Muscle of back (tissue), 11 donors: ENCODE data around the gene DLGAP5. TPM values are rescaled to one million over a fixed set of nuclear protein-coding genes. Genes with fewer than 3 reads are reported as not detected.

ENCODE experiments used
- DNase-seq, 3 donors: peaks; one replicate each; pipeline versions ENCODE4 v3.0.0 to v3.0.0-alpha.2; 2013
- polyA plus RNA-seq, 10 donors: library from polyadenylated mRNA; unstranded; fragments of 120-200 nt; gene quantifications; one replicate each; pipeline ENCODE4 v1.2.1, GENCODE V29; 2013; ENCODE audit not compliant: insufficient read length in 10 of 10

The DLGAP5 gene
- polyA plus RNA-seq, 10 donors, result 9.5 to 23.0 (median 14.2) TPM

DNA sequence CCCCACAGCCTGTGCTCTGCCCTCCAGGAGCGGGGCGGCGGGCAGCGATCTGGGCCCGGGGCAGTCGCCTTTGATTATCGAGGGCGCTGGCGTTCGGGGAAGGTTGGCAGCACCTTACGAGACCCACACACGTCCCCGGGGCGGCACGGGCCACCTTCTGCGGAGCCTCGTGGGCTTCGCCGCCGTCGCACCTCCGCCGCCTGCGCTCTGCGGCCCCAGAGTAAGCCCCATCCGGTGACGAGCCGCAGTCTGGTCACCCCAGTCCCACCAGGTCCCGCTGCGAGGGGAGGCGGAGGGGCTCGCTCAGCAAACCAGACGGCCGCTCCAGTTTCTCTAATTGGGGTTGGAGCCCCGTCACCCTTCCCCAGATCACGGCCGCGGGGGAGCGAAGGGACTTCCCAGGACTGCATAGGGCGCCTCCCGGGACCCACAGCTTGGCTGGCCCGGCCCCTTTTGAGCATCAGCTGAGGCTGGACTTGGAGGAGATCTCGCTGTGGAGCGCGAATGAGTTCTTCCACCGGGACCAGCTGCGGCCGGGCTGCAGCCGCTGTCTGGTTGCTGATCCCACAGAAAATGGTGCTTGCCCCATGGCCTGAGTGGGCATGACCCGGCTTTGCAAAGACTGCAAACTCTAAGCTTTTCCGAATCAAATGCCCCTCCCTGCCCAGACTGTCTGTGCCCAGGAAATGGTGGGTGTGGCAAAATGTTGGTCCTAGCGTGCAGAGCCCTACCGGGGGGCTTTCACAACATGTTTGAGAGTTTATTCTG, 61.8 kb downstream of the DLGAP5 start:
- DNase-seq, result peak in 2 of 3 donors; percentile 60 to 87

DNA sequence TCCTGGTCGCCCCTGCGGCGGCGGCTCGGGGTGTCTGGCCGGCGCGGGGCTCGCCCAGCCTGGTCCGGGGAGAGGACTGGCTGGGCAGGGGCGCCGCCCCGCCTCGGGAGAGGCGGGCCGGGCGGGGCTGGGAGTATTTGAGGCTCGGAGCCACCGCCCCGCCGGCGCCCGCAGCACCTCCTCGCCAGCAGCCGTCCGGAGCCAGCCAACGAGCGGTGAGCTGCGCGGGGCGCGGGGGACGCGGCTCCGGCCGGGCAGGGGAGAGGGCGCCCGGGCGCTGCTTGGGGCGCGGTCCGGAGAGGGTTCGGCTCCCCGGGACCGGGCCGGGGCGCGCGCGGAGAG, 62.3 kb downstream of the DLGAP5 start, which contains the start of gene LGALS3:
LGALS3 (plus strand) TSS at position 167 of the 342 bp plus-strand sequence. CDS start 8,122 bp downstream, outside the sequence.
- peak in 1 of 3 donors; percentile 74 for DNase-seq

DNA sequence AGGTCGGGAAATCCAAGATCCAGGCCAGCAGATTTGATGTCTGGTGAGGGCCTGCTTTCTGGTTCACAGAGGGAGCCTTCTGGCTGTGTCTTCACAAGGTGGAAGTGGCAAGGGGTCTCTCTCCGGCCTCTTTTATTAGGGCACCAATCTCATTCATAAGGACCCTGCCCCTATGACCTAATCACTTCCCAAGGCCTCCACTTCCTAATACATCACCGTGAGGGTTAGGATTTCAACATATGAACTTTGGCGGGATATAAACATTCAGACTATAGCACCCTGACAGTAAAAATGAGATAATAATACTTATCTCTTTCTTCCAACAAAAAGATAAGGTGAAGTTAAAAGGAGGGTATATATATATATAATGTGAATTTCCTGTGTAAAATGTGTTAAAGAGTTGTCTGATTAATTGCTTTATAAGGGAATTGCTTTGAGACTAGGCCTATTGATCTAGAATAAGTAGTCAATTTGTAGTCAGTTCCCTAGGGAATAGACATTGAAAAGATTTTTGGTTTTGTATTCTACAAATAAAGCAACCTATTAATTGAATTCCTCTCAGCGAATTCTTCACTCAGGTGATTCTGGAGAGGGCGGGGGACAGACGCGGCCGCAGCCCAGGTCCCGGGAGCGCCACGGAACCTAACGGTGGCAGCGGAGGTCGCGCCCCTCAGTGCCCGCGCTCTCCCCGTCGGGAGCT, 62.8 kb downstream of the DLGAP5 start:
- no peak for DNase-seq

DNA sequence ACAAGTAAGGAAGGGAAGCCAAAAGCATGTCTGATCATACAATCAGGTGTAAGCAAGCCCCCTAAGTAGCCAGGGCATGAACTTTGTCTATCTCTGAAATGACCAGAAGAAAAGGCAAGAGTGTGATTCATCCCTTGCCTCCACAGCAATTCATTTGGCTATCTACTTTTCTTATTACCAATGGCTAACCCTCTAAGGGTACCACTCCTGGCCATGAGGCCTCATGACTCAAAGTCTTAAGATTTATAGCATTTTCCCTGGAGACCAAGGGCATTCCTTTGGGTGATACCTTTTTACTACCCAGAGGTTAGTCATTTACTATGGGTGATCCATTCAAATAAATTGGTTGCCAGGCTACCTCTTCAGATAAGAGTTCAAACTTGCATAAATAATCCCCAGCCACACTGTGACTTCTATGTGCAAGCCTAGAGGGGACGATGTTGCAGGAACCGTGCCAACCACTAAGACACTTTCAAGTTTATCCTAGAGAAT, 63.9 kb downstream of the DLGAP5 start:
- no peak for DNase-seq

DNA sequence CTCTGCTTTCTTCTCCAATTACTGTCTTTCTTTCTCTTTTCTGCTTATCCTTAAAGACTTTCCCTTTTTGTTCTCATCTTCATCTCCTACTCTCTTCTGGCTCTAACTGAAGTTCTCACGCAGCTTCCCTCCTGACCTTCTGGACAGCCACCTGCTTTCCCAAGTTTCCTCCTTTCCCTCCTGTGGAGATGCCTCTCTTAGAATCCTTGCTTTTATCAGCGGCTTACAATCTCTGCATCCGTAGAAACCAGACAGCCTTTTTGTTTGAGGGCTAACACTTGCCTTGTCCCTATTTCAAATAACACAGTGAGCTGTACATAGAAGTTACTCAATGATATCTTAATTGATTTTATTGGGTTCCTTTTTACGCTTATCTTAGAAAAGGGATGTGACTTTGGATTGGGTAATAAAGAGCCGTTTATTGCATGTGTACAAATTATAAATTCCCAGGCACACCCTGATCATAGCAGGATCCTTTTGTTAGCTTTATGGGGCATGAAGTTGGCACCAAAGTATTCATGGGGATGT, 64.4 kb downstream of the DLGAP5 start:
- no peak for DNase-seq

DNA sequence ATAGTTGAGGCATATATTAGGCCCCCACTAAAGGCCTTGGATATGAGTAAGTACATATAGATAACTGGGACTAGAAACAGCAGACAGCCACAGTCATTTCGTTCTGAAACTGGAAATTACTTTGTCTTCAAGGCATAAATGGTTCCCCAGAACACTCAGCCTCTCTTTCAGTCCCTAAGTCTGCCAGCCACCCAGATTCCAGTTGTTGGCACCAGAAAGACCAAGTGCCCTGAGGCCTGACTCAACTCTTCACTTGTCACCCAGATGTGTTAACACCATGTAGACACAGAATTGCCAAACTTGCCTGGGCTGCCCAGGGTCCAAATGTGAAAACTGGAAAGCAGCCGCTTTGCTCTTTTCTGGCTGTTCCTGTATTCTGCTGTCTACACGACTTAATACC, 65.4 kb downstream of the DLGAP5 start:
- DNase-seq, result no peak

DNA sequence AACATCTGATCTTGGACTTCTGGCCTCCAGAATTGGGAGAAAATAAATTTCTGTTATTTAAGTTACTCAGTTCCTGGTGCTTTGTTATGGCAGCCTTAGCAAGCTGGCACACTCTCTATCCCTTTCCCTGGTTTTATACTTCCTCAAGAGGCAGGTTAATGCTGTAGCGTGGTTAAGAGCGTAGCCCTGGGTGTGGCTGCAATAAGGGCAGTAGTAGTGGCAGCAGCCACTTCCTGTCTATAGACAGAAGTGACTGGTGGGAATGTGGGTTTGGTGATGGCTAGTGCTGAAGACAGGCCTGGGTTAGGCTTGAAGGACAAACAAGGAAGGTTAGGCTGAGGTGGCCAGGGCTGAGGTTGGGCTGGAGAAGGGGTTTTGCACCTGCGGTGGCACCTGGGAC, 66.0 kb downstream of the DLGAP5 start:
- no peak for DNase-seq

DNA sequence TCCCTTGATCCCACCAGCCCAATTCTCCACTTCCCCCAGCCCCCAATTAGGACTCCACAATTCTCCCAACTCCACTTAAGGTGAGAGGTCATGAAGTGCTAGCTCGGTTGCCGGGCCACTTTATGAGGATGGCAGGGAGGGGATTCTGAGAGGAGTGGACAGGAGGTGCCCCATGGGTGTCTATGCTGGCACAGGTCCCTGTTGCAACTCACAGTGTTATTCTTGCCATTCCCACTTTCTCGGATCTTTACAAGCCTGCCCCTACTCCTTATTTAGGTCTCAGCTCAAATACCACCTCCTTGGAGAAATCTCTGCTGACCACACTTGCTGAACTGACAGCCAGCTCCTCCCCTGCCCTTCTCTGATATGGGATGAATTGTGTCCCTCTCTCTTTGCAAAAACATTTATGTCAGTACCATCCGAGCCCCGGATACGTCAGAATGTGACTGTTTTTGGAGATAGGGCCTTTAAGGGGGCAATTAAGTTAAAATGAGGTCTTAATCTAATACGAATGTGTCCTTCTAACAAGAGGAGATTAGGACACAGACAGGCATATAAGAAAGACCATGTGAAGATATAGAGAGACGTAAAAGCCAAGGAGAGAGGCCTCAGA, 66.5 kb downstream of the DLGAP5 start:
- no peak for DNase-seq

DNA sequence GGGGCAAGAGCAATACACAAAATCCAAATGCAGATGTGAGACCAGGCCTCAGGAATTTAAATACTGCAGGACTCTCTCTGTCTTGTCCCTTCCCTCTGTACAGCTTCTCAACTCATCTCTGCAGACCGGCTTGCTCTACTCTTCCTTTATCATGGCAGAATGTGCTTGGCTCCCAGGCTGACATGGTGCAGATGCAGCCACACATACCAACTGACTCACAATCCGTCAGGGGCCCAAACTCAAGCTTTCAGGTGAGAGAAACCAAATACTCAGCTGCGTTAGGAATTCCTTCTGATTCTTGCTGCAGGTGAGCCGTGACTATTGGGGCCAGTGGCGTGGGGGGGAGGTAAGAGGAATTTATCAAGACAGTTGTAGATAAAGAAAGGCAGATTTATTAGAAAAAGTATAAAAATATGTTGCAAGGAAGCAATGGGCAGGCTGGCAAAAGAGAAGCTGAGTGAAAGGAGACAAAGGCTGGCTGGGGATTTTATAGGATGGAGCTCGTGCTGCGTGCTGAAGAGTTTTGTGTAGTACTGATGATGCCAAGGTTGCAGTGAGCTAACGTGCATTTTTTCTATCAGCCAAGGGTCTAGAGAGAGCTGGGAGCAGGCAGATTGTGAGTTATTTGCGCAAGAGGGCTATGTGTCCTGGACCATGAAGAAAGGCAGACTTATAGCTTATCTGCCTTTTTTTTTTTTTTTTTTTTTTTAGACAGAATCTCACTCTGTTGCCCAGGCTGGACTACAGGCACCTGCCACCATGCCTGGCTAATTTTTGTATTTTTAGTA, 67.3 kb downstream of the DLGAP5 start:
- no peak for DNase-seq

DNA sequence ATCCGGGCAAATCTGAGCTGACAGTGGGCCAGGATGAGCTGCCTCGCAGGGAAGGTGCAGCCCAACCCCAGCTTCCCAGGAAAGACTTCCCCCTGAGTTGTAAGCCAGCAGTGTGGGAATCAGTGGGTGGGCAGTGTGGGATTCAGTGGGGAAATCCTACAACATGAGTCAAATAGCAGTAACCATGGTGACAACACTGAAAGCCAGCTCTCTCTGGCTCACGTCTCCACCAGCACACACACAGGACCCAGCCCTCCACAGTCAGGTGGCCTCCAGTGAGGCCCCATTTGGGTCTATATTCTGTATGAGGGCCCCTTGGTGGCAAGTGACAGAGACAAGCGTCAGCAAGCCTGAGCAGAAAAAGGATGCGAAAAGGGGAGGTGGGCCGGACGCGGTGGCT, 68.3 kb downstream of the DLGAP5 start:
- peak; percentile 42 to 83 (median 78) for DNase-seq

DNA sequence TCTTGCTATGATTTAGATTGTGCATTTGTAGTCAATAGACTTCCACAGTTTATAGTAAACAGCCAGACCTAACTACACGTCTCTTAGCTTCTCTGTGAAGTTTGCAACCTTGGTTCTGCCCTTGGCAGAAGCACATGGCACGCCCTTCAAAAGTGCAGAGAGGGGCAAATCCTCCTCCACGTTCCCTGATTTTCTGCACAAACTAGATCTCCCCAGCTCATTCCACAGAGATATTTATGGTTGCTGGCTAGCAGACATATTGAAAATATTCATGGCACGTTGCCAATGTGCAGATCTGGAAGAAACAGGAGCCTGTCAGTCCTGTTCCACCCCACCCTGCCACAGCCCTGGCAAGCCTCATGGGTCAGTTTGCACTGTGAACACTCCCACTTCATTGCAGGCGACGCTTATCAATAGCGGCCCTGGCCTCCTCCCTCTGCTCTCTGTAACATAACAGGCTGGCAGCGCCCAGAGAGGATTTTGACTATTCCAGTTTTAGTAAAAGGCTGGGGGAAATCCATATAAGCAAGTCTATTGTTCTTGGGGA, 68.9 kb downstream of the DLGAP5 start:
- DNase-seq, result peak in 1 of 3 donors; percentile 81

DNA sequence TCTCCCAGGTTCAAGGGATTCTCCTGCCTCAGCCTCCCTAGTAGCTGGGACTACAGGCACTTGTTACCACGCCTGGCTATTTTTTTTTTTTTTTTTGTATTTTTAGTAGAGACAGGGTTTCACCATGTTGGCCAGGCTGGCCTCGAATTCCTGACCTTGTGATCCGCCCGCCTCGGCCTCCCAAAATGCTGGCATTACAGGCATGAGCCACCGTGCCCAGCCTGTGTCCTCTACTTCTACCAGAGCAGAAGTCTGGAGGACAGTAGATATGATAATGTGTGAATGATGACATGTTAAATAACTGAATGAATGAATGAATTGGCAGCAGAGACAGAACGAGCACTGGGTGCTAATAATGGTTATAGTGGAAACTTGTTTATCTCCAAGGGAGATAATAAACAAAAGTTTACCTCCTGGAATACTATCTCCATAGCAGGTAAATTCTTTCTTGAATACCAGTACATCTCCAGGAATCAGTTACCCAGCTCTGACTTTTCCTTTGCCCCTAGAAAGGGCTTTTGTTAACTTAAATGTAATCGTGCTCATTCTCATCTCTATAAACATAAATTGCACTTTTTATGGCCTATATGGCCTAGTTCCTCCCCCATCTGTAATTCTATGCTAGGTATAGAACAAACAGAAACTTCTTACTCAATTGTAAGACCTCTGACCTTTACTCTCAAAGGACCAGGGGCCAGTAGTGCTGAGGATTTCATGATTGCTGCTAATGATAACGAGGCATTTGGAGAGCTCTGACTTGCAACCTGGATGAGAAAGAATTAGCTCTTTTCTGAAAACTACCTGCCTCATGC, 69.6 kb downstream of the DLGAP5 start:
- no peak for DNase-seq

DNA sequence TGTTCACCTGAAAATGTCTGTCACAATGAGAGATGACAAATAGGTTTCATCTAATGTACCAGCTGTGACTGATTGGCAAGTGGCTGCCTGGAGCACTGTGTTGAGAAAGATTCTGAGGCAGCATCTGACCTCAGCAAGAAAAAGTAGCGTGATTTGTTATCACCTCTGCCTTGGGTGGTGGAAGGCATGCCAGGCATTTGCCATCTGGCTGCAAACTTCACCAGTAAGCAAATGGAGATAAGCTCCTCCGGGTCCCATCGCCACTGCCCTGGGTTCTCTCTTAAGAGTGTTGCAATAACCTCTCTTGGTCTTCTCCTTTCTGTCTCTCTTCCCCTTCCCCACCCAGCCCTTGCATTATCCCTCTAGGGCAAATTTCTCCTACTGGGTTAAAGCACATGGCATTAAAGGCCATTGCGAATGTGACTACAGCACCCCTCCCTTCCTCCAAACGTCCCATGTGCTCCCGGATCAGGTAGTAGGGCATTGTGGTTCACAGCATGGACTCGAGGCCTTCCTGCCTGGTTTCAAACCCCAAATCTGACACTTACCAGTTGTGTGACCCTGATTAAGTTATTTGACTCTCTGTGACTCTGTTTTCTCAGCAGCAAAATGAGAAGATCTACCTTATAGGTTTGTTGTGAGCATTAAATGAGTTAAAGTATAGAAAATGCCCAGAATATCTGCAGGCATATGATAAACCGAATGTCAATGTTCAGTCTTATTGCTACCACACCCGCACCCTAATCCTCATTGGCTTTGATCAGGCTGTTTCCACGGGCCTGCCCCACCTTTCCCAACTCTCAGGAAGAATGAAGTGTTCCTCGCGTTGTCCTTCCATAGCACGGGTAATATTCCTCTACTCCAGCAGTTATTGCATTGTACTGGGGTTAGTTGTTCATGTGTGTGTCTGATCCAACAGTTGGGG, 70.6 kb downstream of the DLGAP5 start:
- no peak for DNase-seq

DNA sequence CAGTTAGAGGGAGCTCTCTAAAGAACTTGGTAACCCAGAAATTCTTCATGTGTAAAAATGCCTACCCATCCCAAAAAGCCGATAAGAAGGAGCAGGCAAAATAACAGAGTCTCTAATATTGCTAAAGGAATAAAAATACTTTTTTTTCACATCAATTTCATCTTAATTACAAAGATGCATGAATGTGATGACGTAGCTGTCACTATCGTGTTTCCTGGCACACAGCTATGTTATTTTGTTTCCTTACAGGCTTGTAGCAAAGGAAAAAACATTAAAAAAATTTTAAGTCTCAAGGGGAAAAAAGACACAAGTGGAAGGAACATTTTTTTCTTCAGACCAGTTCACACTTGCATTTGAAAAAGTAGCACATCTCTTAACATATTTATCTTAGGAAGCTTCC, 72.6 kb downstream of the DLGAP5 start:
- DNase-seq, result no peak

DNA sequence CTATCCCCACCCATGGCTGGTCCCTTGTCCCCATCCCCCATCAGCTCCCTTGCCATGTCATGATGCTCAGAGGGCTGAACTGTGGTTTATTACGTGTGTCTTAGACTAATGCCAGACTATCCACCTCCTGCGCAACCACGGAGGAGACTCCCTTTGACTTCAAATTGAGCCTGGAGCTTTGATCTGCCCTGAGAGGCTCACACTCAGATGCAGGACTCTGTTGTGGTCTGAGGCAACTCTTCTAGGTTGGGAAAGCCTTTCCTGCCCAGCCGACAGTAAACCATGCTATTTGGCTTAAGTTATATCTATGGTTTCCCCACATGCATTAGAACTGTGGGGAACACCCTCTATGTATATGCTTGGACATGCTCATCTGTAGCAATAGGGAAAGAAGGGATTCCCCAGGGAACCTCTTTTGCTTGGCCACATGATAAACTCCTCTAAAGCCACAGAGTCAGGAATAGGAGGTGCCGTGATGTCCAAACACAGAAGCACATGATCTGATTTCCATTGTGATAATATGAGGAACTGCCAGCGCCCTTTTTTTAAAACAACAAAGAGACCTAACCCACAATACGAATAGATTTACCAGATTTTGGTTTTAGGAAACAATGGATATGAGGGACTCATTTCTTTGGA, 73.5 kb downstream of the DLGAP5 start:
- DNase-seq, result no peak

DNA sequence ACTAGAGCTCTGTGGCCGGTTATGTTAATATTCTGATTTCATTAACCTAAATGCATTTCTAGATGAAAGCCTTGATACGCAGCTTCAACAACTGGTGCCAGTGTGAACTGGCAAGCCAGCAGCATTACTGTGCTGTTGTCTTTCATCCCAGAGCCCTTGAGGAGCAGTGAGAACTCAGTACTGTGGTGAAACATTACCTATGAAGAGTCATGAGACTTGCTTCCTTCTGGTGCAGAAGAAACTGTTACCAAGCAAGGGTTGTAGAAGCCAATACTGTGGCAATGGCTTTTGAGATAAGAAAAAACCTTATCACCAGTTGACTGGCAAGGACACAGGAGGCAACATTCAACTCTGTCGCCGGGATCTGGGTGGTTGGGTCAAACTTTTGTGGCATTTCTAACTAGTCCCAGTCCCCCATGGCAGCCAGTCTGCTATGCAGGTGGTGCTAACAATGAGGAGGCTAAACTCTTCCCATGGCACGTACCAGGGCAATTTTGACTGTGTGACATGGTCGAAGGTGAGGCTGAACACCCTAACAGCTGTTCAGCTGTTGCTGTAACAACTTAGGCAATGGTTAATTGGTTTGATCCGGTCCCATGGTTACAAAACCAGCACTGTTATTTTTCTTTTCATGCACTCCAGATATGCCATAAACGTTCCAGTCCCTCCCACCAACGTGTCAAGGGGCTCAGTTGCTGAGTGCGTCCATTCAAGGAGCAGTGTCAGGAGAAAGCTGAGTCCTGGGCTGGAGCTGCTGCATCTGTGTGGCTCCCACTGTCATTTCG, 74.9 kb downstream of the DLGAP5 start:
- DNase-seq, result no peak

DNA sequence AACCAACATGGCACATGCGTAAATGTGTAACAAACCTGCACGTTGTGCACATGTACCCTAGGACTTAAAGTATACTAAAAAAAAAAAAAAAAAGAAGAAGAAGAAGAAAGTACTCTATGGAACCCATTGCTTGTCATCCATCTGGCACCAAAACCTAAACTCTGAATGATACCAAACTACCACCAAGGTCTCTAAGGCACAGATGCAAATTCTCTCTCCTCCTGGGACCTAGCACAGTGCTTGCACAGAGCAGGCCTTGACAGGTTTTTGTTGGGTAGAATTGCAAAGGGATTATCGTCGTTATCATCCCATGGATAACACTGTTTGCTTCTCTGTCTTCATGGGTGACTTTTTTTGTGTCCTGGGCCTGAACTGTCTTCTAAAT, 75.5 kb downstream of the DLGAP5 start:
- no peak for DNase-seq

DNA sequence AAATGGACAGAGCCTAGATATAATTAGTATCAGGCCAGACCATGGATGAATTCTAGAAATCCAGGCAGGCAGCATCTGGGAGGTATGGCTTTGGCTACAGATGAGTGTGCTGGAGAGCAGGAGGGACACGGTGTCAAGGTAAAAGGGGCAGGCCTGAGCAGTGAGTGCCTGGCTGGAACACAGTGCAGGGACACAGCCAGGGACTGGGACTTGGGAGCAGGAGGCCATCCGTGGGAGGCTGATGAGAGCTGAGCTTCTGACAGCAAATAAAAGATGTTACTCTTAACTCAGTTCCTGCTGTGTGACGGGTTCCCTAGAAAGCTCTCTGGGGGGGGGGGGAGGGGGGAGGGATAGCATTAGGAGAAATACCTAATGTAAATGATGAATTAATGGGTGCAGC, 75.9 kb downstream of the DLGAP5 start:
- no peak for DNase-seq
